ENCODE results near the gene SBF2. TPM values are rescaled to one million over a fixed set of nuclear protein-coding genes. Genes with fewer than 3 reads are reported as not detected.

The SBF2 gene
- total RNA-seq, 4 donors from 2014 or later, result 75.0 to 104 (median 86.9) TPM

GRCh38 chr11:10162222-10162621 lies 131.8 kb downstream of the SBF2 start:
- H3K27ac ChIP-seq, result no peak overlapping the region
- TF ChIP-seq EP300 (IDR thresholded peaks at IDR 0.05) (no peak), POLR2A (IDR thresholded peaks at IDR 0.05) (no peak), CTCF (IDR thresholded peaks at IDR 0.05) (no peak)
- H3K9me3 ChIP-seq, result peaks cover 0 to 23% (median 3%) of the 10 kb centered on the region in 4 donors

DNA sequence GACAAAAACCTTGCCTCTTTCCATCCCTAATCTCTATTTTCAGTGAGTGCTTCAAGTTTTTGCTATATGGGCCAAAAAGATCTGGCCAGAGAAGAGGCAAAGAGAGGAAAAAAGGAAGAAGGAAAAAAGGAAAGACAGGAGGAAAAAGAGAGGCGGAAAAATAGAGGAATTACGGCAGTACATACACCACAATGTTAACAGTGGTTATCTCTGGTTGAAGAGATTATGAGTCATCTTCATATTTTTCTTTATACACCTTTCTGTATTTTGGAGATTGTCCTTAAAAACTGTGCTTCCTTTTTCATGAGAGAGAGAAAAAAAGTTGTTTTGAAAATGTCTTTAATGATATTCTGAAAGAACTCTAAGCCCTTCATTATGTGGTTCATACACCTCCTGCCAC lies 133.7 kb downstream of the SBF2 start:
- 95 to 96% methylated on average over 2 of the region's 2 CpGs for WGBS, 2 donors
- H3K4me3 ChIP-seq, result no peak overlapping the region
- TF ChIP-seq CTCF (IDR thresholded peaks at IDR 0.05) (no peak), EP300 (IDR thresholded peaks at IDR 0.05) (no peak), POLR2A (IDR thresholded peaks at IDR 0.05) (no peak)

More at GRCh38 chr11:10162222-10162621, 131.8 kb downstream of the SBF2 start:
- H3K4me1 ChIP-seq, result peaks cover 0 to 30% (median 11%) of the 10 kb centered on the region in 4 donors
- WGBS, 2 donors, result 90 to 94% methylated on average over 2 of the region's 2 CpGs
- H3K36me3 ChIP-seq, result no peaks in the 10 kb centered on the region
- no peak for DNase-seq (ENCODE audit: low spot score in 2 of 2)
- no peaks in the 10 kb centered on the region for H3K27me3 ChIP-seq
- no peak overlapping the region for H3K4me3 ChIP-seq

GRCh38 chr11:10158461-10158860 lies 135.6 kb downstream of the SBF2 start:
- DNase-seq (ENCODE audit: low spot score in 2 of 2), result no peak
- no peak overlapping the region for H3K4me3 ChIP-seq
- no peaks in the 10 kb centered on the region for H3K27me3 ChIP-seq
- no peak for TF ChIP-seq POLR2A (IDR thresholded peaks at IDR 0.05)
- H3K9me3 ChIP-seq, result peaks cover 0 to 23% (median 3%) of the 10 kb centered on the region in 4 donors
- peaks cover 0 to 23% (median 11%) of the 10 kb centered on the region in 4 donors for H3K4me1 ChIP-seq
- no peak overlapping the region for H3K27ac ChIP-seq
- H3K36me3 ChIP-seq, result no peaks in the 10 kb centered on the region

More for the DNA sequence above, 133.7 kb downstream of the SBF2 start:
- Histone ChIP-seq H3K4me1 (peaks cover 0 to 30% (median 11%) of the 10 kb centered on the region in 4 donors), H3K27ac (no peak overlapping the region), H3K9me3 (peaks cover 0 to 23% (median 3%) of the 10 kb centered on the region in 4 donors), H3K27me3 (no peaks in the 10 kb centered on the region), H3K36me3 (no peaks in the 10 kb centered on the region)
- no peak for DNase-seq (ENCODE audit: low spot score in 2 of 2)

DNA sequence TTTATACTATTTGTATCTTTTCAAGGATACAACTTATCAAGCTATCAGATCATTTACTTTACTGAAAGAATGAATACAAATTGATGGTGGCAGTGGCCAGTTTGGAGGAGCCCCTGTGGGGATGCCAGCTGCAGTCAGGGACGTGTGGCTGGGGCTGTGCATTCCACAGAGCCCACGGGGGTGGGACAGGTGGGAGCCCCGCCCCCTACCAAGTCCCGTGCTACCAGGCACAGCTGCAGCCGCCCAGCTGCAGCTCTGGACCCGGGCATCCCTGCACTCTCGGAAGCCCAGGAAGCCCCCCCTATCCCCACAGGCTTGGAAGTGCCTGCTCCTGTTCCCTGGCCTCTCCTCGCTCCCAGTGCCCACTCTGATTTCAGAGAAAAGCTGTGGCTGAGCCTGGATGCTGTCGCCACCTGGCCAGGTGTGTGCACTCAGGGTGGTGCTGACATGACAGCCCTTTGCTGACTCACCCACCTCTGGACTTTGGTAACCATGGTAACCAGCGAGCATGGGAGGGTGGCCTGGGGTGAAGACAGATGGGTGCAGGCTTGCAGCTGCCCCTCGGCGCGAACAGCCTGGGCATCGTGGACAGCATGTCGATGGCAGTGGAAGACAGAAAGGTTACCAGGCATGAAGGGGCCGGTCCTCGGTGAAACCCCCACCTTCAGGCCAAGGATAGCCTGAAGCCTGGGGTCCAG lies 138.1 kb downstream of the SBF2 start:
- Histone ChIP-seq H3K27ac (no peak overlapping the region), H3K9me3 (peaks cover 0 to 23% (median 3%) of the 10 kb centered on the region in 4 donors), H3K27me3 (no peaks in the 10 kb centered on the region), H3K36me3 (no peaks in the 10 kb centered on the region), H3K4me1 (peaks cover 0 to 4% (median 0%) of the 10 kb centered on the region in 4 donors), H3K4me3 (no peak overlapping the region)
- 89 to 96% methylated on average over 14 to 16 of the region's 17 CpGs for WGBS, 2 donors
- DNase-seq (ENCODE audit: low spot score in 2 of 2), result no peak
- no peak for TF ChIP-seq EP300 (IDR thresholded peaks at IDR 0.05)
- TF ChIP-seq POLR2A (IDR thresholded peaks at IDR 0.05), result no peak

DNA sequence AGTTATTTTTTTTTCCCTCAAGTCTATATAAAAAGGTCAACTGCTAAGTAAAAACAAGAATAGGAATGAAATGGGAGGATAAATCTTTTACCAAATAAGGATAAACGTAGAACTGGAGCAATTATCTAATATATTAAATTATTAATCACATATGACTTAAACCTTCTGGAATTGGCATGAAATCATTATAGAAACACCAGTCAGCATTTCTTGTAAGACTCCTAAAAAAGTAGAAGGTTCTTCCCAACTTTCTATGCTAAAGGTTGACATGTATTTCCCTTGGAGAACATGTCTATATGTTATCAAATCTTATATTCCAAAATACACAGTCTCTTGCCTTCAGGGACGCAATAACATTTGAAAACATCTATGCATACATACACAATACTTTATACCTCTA lies 143.2 kb downstream of the SBF2 start:
- WGBS, 2 donors, result 88 to 89% methylated on average over 2 of the region's 2 CpGs
- DNase-seq (ENCODE audit: low spot score in 2 of 2), result no peak

More for the DNA sequence above, 143.2 kb downstream of the SBF2 start:
- H3K27me3 ChIP-seq, result no peaks in the 10 kb centered on the region
- no peaks in the 10 kb centered on the region for H3K36me3 ChIP-seq
- H3K9me3 ChIP-seq, result no peaks in the 10 kb centered on the region
- no peak overlapping the region for H3K27ac ChIP-seq
- no peak overlapping the region for H3K4me3 ChIP-seq
- TF ChIP-seq CTCF (IDR thresholded peaks at IDR 0.05) (no peak), EP300 (IDR thresholded peaks at IDR 0.05) (no peak), POLR2A (IDR thresholded peaks at IDR 0.05) (no peak)
- no peaks in the 10 kb centered on the region for H3K4me1 ChIP-seq

All from tibial nerve (tissue), 4 donors.